Forelimb muscle (tissue), 1 donor: ENCODE results near the gene FAM210B. TPM values are rescaled to one million over a fixed set of nuclear protein-coding genes. Genes with fewer than 3 reads are reported as not detected.
"Not testable (repeated sequence)": the region's sequence is repeated elsewhere in the genome, so short reads cannot be mapped to it uniquely, and the experiment has no call there.

Source experiments
- DNase-seq: peaks from one replicate; pipeline ENCODE4 v3.0.0-alpha.2; 2013; ENCODE audit warnings: low read depth
- polyA plus RNA-seq: library from polyadenylated mRNA; unstranded; fragments of 120-200 nt; gene quantifications from one replicate; pipeline ENCODE4 v1.2.1, GENCODE V29; 2013; ENCODE audit not compliant: insufficient read length

FAM210B gene
- polyA plus RNA-seq, 1 donor: 36.4 TPM

- DNase-seq: no peak
Observed at GRCh38 chr20:56392881-56393482, 34.2 kb downstream of the FAM210B start.

DNA sequence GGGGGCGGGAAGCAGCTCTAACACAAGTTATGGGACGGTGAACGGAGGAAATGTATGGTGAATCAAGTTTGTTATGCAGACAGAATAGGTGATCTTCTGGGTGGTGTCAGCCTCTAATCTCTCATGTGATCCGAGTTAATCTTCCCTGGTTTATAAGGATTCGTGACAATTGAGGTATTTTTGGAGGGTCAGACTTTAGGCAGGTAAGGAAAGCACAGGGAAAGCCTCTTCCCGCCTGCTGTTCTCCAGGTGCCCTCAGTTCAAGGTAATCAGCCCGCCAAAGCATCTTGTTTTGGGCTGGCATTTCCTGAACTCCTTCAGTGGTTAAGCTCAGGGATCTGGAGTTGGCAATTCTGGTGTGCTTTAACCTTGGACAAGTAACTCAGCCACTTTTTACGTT, 34.9 kb downstream of the FAM210B start:
- no peak for DNase-seq

DNA sequence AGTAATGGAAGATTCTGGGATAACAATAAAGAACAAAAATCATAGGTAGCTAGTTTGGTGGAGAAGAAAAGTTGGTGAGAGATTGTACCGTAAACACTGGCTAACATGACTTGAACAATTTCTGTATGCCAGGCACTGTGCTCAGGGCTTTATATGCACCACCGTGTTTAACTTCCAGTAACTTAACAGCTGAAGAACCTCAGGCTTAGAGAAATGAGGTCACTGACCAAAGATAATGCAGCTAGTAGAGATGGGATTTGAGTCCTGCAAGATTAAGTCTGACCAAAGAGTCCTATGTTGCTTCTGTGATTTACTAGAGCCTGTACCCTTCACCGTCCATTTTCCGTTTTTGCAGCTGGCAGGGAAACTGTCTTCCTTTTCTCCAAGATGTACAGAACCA, 36.4 kb downstream of the FAM210B start:
- DNase-seq: no peak

DNA sequence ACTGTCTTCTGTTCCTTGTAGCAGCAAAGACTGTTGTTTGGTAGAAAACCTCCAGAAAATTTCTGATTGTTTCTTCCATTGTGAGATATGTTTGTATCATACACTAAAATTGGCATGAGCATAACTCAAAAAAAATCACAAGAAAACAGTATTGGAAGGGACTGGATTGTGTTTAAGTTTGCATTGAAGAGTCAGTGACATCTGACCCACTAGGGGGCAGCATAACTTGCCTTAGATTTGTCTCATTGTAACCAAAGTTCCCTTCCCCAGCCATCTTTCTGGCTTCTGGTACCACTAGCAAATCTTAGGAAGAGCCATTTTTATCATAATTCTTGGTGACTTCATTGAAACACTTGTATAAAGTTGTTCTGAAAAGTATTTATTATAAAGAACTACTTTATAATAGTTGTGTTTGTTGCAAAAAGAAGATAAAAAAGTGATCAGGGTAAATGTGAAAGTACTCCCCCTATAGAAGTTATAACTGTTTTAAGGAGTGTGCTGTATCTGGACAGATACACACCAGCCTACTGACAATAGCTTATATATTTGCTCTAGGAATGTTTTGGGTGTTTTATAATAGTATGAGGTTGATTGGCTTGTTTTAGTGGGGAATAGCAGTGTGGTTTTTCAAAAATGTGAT, 41.3 kb downstream of the FAM210B start:
- DNase-seq: peak; percentile 46

- DNase-seq: no peak
Observed at GRCh38 chr20:56403465-56403864, 44.7 kb downstream of the FAM210B start.

- not testable (repeated sequence) for DNase-seq
Observed at GRCh38 chr20:56405356-56405755, 46.6 kb downstream of the FAM210B start.

DNA sequence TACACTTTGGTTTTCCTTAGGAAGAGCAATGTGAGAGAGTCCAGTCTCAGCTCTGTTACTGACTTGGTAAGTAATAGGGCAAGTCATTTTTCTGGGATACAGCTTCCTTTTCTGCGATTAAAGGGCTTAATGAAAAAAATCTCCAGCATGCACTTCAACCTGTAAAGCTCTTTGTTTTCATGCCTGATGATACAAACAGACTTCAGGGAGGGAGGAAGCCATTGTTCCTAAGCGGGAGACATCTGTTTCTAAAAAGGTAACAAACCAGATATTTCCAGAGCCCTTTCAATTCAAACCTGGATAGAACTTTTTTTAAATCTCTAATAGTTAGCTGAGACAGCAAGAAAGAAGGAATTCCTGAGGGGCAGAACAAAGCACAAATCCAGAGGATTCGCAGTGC, 48.1 kb downstream of the FAM210B start:
- no peak for DNase-seq

- DNase-seq: no peak
Observed at GRCh38 chr20:56409521-56409920, 50.7 kb downstream of the FAM210B start.

DNA sequence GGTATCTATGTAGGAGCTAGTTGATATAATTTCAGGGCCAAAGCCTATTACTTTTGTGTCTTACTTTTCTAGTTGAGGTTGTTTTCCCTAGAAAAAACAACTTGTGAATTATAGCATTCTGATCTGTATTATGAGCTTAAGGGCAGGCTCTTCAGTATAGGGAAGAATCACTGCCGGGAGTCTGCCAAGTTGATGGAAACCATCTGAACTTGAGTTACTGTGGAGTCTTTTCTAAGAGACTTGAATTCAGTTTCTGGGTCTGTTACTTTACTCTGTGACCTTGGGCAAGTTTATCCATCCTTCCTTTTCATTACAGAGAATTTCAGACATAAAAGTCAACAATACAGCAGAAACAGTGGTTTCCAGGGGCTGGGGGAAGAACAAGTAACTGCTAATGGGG, 51.2 kb downstream of the FAM210B start:
- DNase-seq: no peak

- not testable (repeated sequence) for DNase-seq
Observed at GRCh38 chr20:56411287-56411686, 52.5 kb downstream of the FAM210B start.

DNA sequence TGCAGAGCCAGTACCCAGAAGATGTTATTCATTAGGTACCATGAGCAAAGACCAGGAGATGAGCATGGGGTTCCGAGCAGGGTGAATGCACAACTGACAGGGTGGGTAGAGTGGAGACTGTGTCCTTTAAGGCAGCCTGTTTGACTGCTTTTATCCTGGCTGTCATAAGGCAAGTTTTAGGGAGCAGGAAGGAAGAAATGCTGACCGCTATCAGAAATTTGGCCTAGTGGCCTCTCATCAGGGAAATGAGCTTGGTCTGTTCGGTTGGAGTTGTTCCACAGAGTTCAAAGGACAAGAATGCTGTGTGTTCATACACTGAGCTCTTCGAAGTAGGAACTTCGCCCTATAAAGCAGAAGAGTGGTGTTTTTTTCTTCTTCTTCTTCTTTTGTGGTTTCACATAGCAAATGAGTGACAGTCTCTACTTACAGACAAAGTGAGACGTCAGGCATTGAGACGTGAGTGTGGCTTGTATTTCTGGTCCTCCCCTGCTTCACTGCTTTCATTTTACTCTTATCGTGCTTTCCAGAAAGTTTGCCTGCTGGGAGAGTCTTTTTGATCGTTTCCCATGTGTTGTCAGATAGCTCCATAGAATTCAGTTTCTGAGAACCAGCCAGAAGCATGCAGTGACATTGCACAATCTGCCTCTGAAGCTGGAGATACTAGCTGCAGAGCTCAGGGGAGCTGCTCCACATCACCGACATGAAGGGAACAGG, 53.1 kb downstream of the FAM210B start, which contains the start of gene CASS4:
CASS4 (plus strand) TSS at position 502 of the 714 bp plus-strand sequence; CDS start at position 701, 199 bp downstream.
- DNase-seq: no peak

- DNase-seq: no peak
Observed at GRCh38 chr20:56412473-56412790, 53.7 kb downstream of the FAM210B start.

- DNase-seq: no peak
Observed at GRCh38 chr20:56412949-56413348, 54.2 kb downstream of the FAM210B start.

- no peak for DNase-seq
Observed at GRCh38 chr20:56414842-56415765, 56.3 kb downstream of the FAM210B start.

DNA sequence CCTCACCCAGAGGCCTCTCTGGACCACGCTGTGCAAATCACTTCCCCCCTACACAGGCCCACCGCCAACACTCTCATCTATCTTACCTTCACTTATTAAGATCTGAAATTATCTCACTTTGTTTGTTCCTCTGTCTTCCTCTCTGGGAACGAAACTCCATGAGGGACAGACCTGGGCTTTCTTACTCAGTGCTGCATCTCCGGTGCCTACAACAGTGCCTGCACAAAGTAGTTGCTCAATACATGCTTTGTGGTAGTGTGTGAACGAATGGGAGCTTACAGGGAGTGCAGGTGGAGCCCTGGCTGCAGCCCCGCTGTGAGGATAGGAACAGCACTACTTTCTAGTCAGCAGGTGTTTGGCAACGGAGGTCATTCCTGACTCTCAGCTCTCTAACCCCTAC, 58.6 kb downstream of the FAM210B start:
- no peak for DNase-seq

GRCh38 chr20:56417911-56418310, 59.1 kb downstream of the FAM210B start:
- DNase-seq: no peak

Other genes starting within 250 kb of the FAM210B start
- not detected for gene MC3R, start 110.2 kb upstream of the FAM210B start, polyA plus RNA-seq
- 7.0 TPM for gene AURKA, start 33.2 kb downstream of the FAM210B start, polyA plus RNA-seq
- gene CSTF1, start 33.7 kb downstream of the FAM210B start, polyA plus RNA-seq: 26.2 TPM
- gene CASS4, start 53.3 kb downstream of the FAM210B start, polyA plus RNA-seq: 7.0 TPM
- gene RTF2, start 109.7 kb downstream of the FAM210B start, polyA plus RNA-seq: 101 TPM
- gene FAM209A, start 165.8 kb downstream of the FAM210B start, polyA plus RNA-seq: not detected
- gene FAM209B, start 174.3 kb downstream of the FAM210B start, polyA plus RNA-seq: 0.27 TPM